ENCODE data around the gene OPCML. TPM values are rescaled to one million over a fixed set of nuclear protein-coding genes. Genes with fewer than 3 reads are reported as not detected.

Gene OPCML
- total and polyA plus RNA-seq, 2 of the 13 experiments (the other 11 are each of a cell fraction or from before 2014, with no cell fraction given) = not detected

GRCh38 chr11:133070021-133070713 lies 462.1 kb downstream of the OPCML start (continued):
- TF ChIP-seq, protein P1, sequence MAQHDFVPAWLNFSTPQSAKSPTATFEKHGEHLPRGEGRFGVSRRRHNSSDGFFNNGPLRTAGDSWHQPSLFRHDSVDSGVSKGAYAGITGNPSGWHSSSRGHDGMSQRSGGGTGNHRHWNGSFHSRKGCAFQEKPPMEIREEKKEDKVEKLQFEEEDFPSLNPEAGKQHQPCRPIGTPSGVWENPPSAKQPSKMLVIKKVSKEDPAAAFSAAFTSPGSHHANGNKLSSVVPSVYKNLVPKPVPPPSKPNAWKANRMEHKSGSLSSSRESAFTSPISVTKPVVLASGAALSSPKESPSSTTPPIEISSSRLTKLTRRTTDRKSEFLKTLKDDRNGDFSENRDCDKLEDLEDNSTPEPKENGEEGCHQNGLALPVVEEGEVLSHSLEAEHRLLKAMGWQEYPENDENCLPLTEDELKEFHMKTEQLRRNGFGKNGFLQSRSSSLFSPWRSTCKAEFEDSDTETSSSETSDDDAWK (CRISPR knock-in tag; IDR thresholded peaks at IDR 0.05) = no peak
- TF ChIP-seq MIXL1 (CRISPR knock-in tag; IDR thresholded peaks at IDR 0.05) (no peak), SATB2 (CRISPR knock-in tag; IDR thresholded peaks at IDR 0.05) (no peak), ZNF839 (CRISPR knock-in tag; IDR thresholded peaks at IDR 0.05; ENCODE audit: borderline replicate concordance) (no peak)

GRCh38 chr11:133065847-133066485 lies 466.3 kb downstream of the OPCML start:
- H3K27me3 ChIP-seq (ENCODE audit: control insufficient read depth in 1 of 2, insufficient read depth in 2 of 2, low read length in 2 of 2) = peaks cover 0 to 28% of the 10 kb centered on the region in 2 experiments; a peak in 3 of 5 replicates
- H3K4me3 ChIP-seq (replicated peaks in 1 of 3; ENCODE audit: insufficient read depth in 1 of 3, low read depth in 2 of 3, low read length in 3 of 3) = no peak overlapping the region
- no peak overlapping the region for H2AFZ ChIP-seq (ENCODE audit: low read length)
- H3K4me1 ChIP-seq (ENCODE audit: insufficient read depth, low read length) = no peaks in the 10 kb centered on the region
- H3K9me3 ChIP-seq (ENCODE audit: low read length) = no peaks in the 10 kb centered on the region
- no peak overlapping the region for H3K4me2 ChIP-seq (ENCODE audit: low read depth, low read length)
- ATAC-seq = no peak
- FAIRE-seq = no peak
- ChIA-PET POLR2A (no interaction called here), CTCF (ENCODE audit: low intra/inter-chr PET ratio, low total read pairs) (no interaction called here)
- WGBS (ENCODE audit: low lambda C conversion rate) = 27% methylated on average over 12 of the region's 13 CpGs
- no peak overlapping the region for H3K9ac ChIP-seq (ENCODE audit: insufficient read depth, low read depth, low read length)
- H4K20me1 ChIP-seq (ENCODE audit: insufficient read depth, low read length) = no peaks in the 10 kb centered on the region
- no TSS peak for BruUV-seq (replicated peaks)
- in situ Hi-C loops (cut with HindIII; ENCODE audit: extremely low pct_ligation_motif_present, low pct_unique_long_range_greater_than_20kb) (loop anchor here (25.0 kb wide), 3 partner anchors 954 to 1379 kb away; no protein-coding TSS in a partner anchor), intact Hi-C loops (cut with micrococcal nuclease; ENCODE audit: unreplicated experiment) (loop anchor here (10.0 kb wide), 1 partner anchor 1201 kb away; no protein-coding TSS in a partner anchor)
- no peaks in the 10 kb centered on the region for H3K36me3 ChIP-seq (replicated peaks in 1 of 2; ENCODE audit: control insufficient read depth in 1 of 2, insufficient read depth in 2 of 2, low read length in 2 of 2)
- DNase-seq (ENCODE audit: low spot score) = no peak
- H3K27ac ChIP-seq (ENCODE audit: extremely low read length, insufficient read depth, low read length) = no peak overlapping the region
- H3K79me2 ChIP-seq (ENCODE audit: insufficient read depth, low read length) = no peaks in the 10 kb centered on the region
- TF ChIP-seq ZBTB34 (CRISPR knock-in tag; IDR thresholded peaks at IDR 0.05) (no peak), TCF7L2 (IDR thresholded peaks at IDR 0.05; ENCODE audit: low read depth, low read length) (no peak), ZNF567 (CRISPR knock-in tag; IDR thresholded peaks at IDR 0.05; ENCODE audit: borderline replicate concordance) (no peak), KAT2B (IDR thresholded peaks at IDR 0.05; ENCODE audit: borderline replicate concordance, low read depth, low read length) (no peak), TBX3 (IDR thresholded peaks at IDR 0.05; ENCODE audit: borderline replicate concordance) (no peak), ZNF652 (CRISPR knock-in tag; IDR thresholded peaks at IDR 0.05; ENCODE audit: borderline replicate concordance, low read depth) (no peak), EEA1 (CRISPR knock-in tag; IDR thresholded peaks at IDR 0.05; ENCODE audit: borderline replicate concordance) (no peak), ZFP36L1 (CRISPR knock-in tag; IDR thresholded peaks at IDR 0.05) (no peak), ELF1 (CRISPR knock-in tag; IDR thresholded peaks at IDR 0.05) (no peak), TBX2 (CRISPR knock-in tag; IDR thresholded peaks at IDR 0.05; ENCODE audit: borderline replicate concordance) (no peak), ERF (CRISPR knock-in tag; IDR thresholded peaks at IDR 0.05) (no peak), MATR3 (CRISPR knock-in tag; IDR thresholded peaks at IDR 0.05) (no peak), ZNF777 (CRISPR knock-in tag; IDR thresholded peaks at IDR 0.05) (no peak), ZNF792 (CRISPR knock-in tag; IDR thresholded peaks at IDR 0.05) (no peak), ZNF354B (CRISPR knock-in tag; IDR thresholded peaks at IDR 0.05) (no peak)
- TF ChIP-seq, protein P2, sequence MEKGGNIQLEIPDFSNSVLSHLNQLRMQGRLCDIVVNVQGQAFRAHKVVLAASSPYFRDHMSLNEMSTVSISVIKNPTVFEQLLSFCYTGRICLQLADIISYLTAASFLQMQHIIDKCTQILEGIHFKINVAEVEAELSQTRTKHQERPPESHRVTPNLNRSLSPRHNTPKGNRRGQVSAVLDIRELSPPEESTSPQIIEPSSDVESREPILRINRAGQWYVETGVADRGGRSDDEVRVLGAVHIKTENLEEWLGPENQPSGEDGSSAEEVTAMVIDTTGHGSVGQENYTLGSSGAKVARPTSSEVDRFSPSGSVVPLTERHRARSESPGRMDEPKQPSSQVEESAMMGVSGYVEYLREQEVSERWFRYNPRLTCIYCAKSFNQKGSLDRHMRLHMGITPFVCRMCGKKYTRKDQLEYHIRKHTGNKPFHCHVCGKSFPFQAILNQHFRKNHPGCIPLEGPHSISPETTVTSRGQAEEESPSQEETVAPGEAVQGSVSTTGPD (CRISPR knock-in tag; IDR thresholded peaks at IDR 0.05) = no peak

Measured in HepG2 (cell line).